BLaER1 (cell line): ENCODE measurements around the gene RBM5.

Experiments used
- H3K27ac ChIP-seq: shearing (Covaris generic); formaldehyde crosslinking; 2 replicates; pipeline ENCODE4 v1.8.1; 2022
- H3K27me3 ChIP-seq: shearing (Covaris generic); formaldehyde crosslinking; 2 replicates; pipeline ENCODE4 v1.8.1; 2022
- H3K36me3 ChIP-seq: shearing (Covaris generic); formaldehyde crosslinking; 2 replicates; pipeline ENCODE4 v1.8.1; 2022
- H3K4me1 ChIP-seq: shearing (Covaris generic); formaldehyde crosslinking; 2 replicates; pipeline ENCODE4 v1.8.1; 2022
- H3K4me2 ChIP-seq: shearing (Covaris generic); formaldehyde crosslinking; 2 replicates; pipeline ENCODE4 v1.8.1; 2022
- H3K4me3 ChIP-seq: shearing (Covaris generic); formaldehyde crosslinking; 2 replicates; pipeline ENCODE4 v1.8.1; 2022
- H3K9ac ChIP-seq: shearing (Covaris generic); formaldehyde crosslinking; 2 replicates; pipeline ENCODE4 v1.8.1; 2022
- H3K9me3 ChIP-seq: shearing (Covaris generic); formaldehyde crosslinking; 2 replicates; pipeline ENCODE4 v1.8.1; 2022
- H4K20me1 ChIP-seq: shearing (Covaris generic); formaldehyde crosslinking; 2 replicates; pipeline ENCODE4 v1.8.1; 2022
- Cebpa-rat ChIP-seq: shearing (Covaris generic); IDR thresholded peaks from 2 replicates; pipeline ENCODE4 v1.8.1; 2022

The RBM5 gene

GRCh38 chr3:50165910-50166538 is 77.3 kb downstream of the RBM5 start:
- Histone ChIP-seq H3K27me3 (no peaks in the 10 kb centered on the region; the same call in 1 of the 2 replicates), H4K20me1 (peaks cover 60% of the 10 kb centered on the region), H3K27ac (peak overlapping the region; percentile 86), H3K4me3 (peak overlapping the region; percentile 56), H3K9ac (peak overlapping the region; percentile 72), H3K4me2 (peak overlapping the region; percentile 96), H3K9me3 (no peaks in the 10 kb centered on the region), H3K36me3 (peaks cover 49% of the 10 kb centered on the region), H3K4me1 (peaks cover 100% of the 10 kb centered on the region)
- no peak for TF ChIP-seq Cebpa-rat

- Histone ChIP-seq H3K4me1 (peaks cover 100% of the 10 kb centered on the region), H3K4me2 (peak overlapping the region; percentile 96), H3K9me3 (no peaks in the 10 kb centered on the region), H3K36me3 (peaks cover 45% of the 10 kb centered on the region), H3K4me3 (peak overlapping the region; percentile 56), H4K20me1 (peaks cover 66% of the 10 kb centered on the region), H3K9ac (peak overlapping the region; percentile 72), H3K27me3 (no peaks in the 10 kb centered on the region; the same call in 1 of the 2 replicates), H3K27ac (peak overlapping the region; percentile 86)
- no peak for TF ChIP-seq Cebpa-rat
These were observed 77.9 kb downstream of the RBM5 start for GRCh38 chr3:50166620-50167019.

GRCh38 chr3:50167069-50167840 is 78.5 kb downstream of the RBM5 start:
- peak overlapping the region; percentile 56 for H3K4me3 ChIP-seq
- peaks cover 73% of the 10 kb centered on the region for H4K20me1 ChIP-seq
- peaks cover 100% of the 10 kb centered on the region for H3K4me1 ChIP-seq
- no peak for TF ChIP-seq Cebpa-rat
- peaks cover 45% of the 10 kb centered on the region for H3K36me3 ChIP-seq
- peak overlapping the region; percentile 72 for H3K9ac ChIP-seq
- H3K9me3 ChIP-seq = no peaks in the 10 kb centered on the region
- no peaks in the 10 kb centered on the region; the same call in 1 of the 2 replicates for H3K27me3 ChIP-seq
- peak overlapping the region; percentile 86 for H3K27ac ChIP-seq
- H3K4me2 ChIP-seq = peak overlapping the region; percentile 96

GRCh38 chr3:50167841-50168209 is 79.1 kb downstream of the RBM5 start:
- TF ChIP-seq Cebpa-rat = no peak
- peaks cover 100% of the 10 kb centered on the region for H3K4me1 ChIP-seq
- H3K9me3 ChIP-seq = no peaks in the 10 kb centered on the region
- H3K4me3 ChIP-seq = no peak overlapping the region
- peak overlapping the region; percentile 56 for H3K27ac ChIP-seq
- no peak overlapping the region for H3K9ac ChIP-seq
- peaks cover 78% of the 10 kb centered on the region for H4K20me1 ChIP-seq
- H3K4me2 ChIP-seq = peak overlapping the region; percentile 96
- peaks cover 45% of the 10 kb centered on the region for H3K36me3 ChIP-seq
- no peaks in the 10 kb centered on the region; the same call in 1 of the 2 replicates for H3K27me3 ChIP-seq

GRCh38 chr3:50168388-50168787 is 79.7 kb downstream of the RBM5 start:
- peak overlapping the region; percentile 96 for H3K4me2 ChIP-seq
- no peak overlapping the region for H3K9ac ChIP-seq
- H4K20me1 ChIP-seq = peaks cover 76% of the 10 kb centered on the region
- H3K27ac ChIP-seq = peak overlapping the region; percentile 56
- H3K27me3 ChIP-seq = no peaks in the 10 kb centered on the region; the same call in 1 of the 2 replicates
- peaks cover 45% of the 10 kb centered on the region for H3K36me3 ChIP-seq
- peaks cover 99% of the 10 kb centered on the region for H3K4me1 ChIP-seq
- TF ChIP-seq Cebpa-rat = no peak
- no peaks in the 10 kb centered on the region for H3K9me3 ChIP-seq
- no peak overlapping the region for H3K4me3 ChIP-seq
